ENCODE data around the gene FAM234A.
"Not testable (repeated sequence)": the region's sequence is repeated elsewhere in the genome, so short reads cannot be mapped to it uniquely, and the experiment has no call there.

The FAM234A gene

GRCh38 chr16:220021-220420 is 14.6 kb upstream of the FAM234A start:
- H3K27ac ChIP-seq: no peak overlapping the region
- TF ChIP-seq CTCF (conservative IDR thresholded peaks at IDR 0.05) (no peak), ZFX (IDR thresholded peaks at IDR 0.05) (no peak)

DNA sequence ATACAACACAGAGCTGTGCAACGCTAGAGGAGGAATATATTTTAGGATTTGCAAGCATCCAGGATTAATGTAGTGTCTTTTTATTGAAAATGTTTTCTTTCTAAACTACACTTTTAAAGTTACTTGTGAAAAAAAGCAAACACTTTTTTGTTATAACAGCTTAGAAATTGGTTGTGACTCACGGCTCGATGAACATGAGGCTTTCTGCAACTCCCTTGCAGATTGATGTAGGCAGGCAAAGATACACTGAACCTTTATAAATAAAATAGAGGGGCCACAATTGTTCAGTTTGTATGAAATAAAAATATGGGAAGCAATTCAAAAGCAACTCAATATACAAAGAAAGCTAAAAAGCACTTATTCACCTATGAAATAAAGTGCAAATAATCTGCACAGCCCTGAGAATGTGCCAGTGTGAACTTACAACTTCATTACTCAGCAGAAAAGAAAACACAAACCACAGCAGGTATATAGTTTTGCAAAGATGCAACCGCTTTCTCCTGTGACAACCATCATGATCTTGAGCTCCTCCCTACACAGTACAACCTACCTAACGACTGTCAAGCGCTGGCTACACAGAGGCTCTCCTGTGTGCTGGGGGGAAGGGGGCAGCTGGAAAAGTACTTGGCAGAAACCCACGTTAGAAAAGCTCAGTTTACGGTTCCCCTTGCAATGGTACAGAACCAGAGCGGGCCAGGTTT is 6.3 kb upstream of the FAM234A start:
- no peak for TF ChIP-seq ZFX (IDR thresholded peaks at IDR 0.05)
- TF ChIP-seq CTCF (conservative IDR thresholded peaks at IDR 0.05): no peak

GRCh38 chr16:228852-229730 is 5.5 kb upstream of the FAM234A start, which contains the start of gene LUC7L:
TSS of gene LUC7L (minus strand) at chr16:229449. CDS start at chr16:229339, 110 bp downstream.
- TF ChIP-seq CTCF (conservative IDR thresholded peaks at IDR 0.05) (no peak), ZFX (IDR thresholded peaks at IDR 0.05) (peak; percentile 95)
- H3K27ac ChIP-seq: peak within 1 kb of the TSS; percentile 95

More for the DNA sequence above, 6.3 kb upstream of the FAM234A start:
- H3K27ac ChIP-seq: peak overlapping the region; percentile 95

DNA sequence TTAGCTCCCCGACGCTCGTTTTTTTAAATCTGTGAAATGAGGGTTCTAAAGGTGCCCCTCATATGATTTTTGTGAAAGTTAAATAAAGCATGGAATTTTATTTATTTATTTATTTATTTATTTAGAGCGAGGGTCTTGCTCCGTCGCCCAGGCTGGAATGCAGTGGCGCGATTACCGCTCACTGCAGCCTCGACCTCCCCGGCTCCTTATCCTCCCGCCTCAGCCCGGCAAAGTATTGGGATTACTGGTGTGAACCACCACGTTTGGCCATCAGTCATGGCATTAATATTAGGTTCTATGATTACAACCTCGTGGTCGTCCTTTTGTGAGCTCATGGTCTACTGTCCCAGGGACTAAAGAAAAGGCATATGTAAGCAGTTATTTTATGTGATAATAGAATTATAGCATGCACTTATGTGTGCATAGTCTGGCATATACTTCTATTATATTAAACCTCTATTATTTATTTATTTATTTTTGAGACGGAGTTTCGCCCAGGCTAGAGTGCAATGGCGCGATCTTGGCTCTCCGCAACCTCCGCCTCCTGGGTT is 4.8 kb upstream of the FAM234A start:
- H3K27ac ChIP-seq: no peak overlapping the region; the same call in 1 of the 2 replicates

DNA sequence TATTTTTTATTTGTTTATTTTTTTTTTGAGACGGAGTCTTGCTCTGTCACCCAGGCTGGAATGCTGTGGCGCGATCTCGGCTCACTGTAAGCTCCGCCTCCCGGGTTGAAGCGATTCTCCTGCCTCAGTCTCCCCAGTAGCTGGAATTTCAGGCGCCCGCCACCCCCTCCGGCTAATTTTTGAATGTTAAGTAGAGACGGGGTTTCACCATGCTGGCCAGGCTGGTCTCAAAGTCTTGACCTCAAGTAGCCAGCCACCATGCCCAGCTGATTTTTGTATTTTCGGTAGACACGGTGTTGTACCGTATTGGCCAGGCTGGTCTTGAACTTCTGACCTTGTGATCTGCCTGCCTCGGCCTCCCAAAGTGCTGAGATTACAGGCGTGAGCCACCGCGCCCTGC is 4.3 kb upstream of the FAM234A start:
- not testable (repeated sequence) for H3K27ac ChIP-seq

More for the DNA sequence above, 4.8 kb upstream of the FAM234A start:
- no peak for TF ChIP-seq ZFX (IDR thresholded peaks at IDR 0.05)
- no peak for TF ChIP-seq CTCF (conservative IDR thresholded peaks at IDR 0.05)

DNA sequence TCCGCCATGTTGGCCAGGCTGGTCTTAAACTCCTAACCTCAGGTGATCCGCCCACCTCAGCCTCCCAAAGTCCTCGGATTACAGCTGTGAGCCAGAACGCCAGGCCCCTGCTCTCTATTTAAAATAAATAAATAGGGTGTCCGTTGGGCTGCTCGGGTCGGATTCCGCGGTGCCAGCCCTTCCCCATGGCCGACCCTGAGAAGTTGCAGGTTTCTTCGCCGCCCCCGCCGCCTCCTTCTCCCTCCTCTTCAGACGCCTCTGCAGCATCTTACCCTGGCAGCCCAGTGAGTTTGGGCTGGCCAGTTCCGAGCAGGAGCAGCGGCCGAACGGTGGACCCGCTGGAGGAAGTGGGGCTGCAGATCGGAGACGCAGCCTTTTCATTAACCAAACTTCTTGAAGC is 3.7 kb upstream of the FAM234A start:
- no peak overlapping the region for H3K27ac ChIP-seq
- TF ChIP-seq ZFX (IDR thresholded peaks at IDR 0.05): no peak
- TF ChIP-seq CTCF (conservative IDR thresholded peaks at IDR 0.05): no peak

DNA sequence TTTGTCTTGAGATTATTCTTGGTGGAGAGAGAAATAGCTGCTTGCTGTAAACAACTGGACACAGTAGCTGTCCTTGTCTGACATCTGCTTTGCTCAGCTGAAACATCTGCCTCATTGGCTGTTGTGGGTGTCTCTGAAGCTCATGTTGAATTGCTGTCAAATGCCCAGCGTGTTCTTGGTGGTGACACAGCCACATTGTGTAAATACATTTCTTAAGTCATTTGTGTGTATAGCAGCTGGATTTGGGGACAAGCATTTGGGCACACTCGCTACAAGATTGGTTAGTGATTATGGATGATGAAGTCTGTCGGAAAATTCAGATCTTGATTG is 5.3 kb downstream of the FAM234A start:
- no peak for TF ChIP-seq ZFX (IDR thresholded peaks at IDR 0.05)
- TF ChIP-seq CTCF (conservative IDR thresholded peaks at IDR 0.05): no peak
- H3K27ac ChIP-seq: no peak overlapping the region
